Kidney epithelial cell (primary cell): ENCODE results near the gene TBL1XR1. TPM values are rescaled to one million over a fixed set of nuclear protein-coding genes. Genes with fewer than 3 reads are reported as not detected.

Source experiments
- DNase-seq: peaks from one replicate; pipeline ENCODE4 v3.0.0-alpha.2; 2010; ENCODE audit warnings: low read depth
- H3K27me3 ChIP-seq: 2 replicates; pipeline ENCODE4 v1.6.0; 2011; ENCODE audit warnings: low read length; ENCODE audit not compliant: control insufficient read depth, insufficient read depth
- H3K36me3 ChIP-seq: 2 replicates; pipeline ENCODE4 v1.5.1; 2011; ENCODE audit warnings: low read length; ENCODE audit not compliant: control insufficient read depth, insufficient read depth
- H3K4me3 ChIP-seq: 2 replicates; pipeline ENCODE4 v1.5.1; 2011; ENCODE audit warnings: low read depth, mild to moderate bottlenecking, control low read depth, low read length
- total RNA-seq: library from RNA; depleted of rRNA; stranded (reverse); fragments of >200 nt; gene quantifications from 2 replicates; pipeline ENCODE4 v1.2.3, GENCODE V29; 2015
- TF ChIP-seq, protein P1 (sequence below): IDR thresholded peaks from 2 replicates; pipeline ENCODE4 v1.5.1; 2011; ENCODE audit warnings: mild to moderate bottlenecking, moderate library complexity, low read length, control low read depth, inconsistent platforms; ENCODE audit not compliant: insufficient read depth, poor library complexity, severe bottlenecking

The TBL1XR1 gene
- total RNA-seq, 1 donor from 2014 or later, result 81.4 TPM

DNA sequence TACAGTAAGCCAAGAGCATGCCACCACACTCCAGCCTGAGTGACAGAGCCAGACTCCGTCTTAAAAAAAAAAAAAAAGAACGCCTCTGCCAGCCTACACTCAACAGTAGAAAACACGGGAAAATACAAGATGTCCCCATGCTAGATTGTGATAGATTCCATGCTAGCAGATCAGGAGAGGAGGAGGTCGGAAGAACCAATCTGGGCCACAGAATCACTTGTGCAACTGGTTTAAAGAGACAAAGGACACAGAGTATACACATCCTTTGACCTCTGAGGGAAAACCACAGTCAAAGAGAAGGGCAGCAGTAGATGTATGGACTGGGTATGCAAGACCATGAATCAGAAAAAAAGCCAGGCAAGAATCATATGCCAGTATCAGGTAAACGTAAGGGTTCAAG lies 15.9 kb downstream of the TBL1XR1 start:
- TF ChIP-seq, protein P1, sequence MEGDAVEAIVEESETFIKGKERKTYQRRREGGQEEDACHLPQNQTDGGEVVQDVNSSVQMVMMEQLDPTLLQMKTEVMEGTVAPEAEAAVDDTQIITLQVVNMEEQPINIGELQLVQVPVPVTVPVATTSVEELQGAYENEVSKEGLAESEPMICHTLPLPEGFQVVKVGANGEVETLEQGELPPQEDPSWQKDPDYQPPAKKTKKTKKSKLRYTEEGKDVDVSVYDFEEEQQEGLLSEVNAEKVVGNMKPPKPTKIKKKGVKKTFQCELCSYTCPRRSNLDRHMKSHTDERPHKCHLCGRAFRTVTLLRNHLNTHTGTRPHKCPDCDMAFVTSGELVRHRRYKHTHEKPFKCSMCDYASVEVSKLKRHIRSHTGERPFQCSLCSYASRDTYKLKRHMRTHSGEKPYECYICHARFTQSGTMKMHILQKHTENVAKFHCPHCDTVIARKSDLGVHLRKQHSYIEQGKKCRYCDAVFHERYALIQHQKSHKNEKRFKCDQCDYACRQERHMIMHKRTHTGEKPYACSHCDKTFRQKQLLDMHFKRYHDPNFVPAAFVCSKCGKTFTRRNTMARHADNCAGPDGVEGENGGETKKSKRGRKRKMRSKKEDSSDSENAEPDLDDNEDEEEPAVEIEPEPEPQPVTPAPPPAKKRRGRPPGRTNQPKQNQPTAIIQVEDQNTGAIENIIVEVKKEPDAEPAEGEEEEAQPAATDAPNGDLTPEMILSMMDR, result no peak
- H3K36me3 ChIP-seq, result no peaks in the 10 kb centered on the region
- H3K4me3 ChIP-seq, result no peak overlapping the region
- H3K27me3 ChIP-seq, result no peaks in the 10 kb centered on the region
- DNase-seq, result no peak

GRCh38 chr3:177180506-177180905 lies 16.8 kb downstream of the TBL1XR1 start:
- no peaks in the 10 kb centered on the region for H3K36me3 ChIP-seq
- TF ChIP-seq, protein P1, result no peak
- H3K4me3 ChIP-seq, result no peak overlapping the region
- no peak for DNase-seq
- H3K27me3 ChIP-seq, result no peaks in the 10 kb centered on the region

GRCh38 chr3:177179281-177180067 lies 17.8 kb downstream of the TBL1XR1 start:
- Histone ChIP-seq H3K27me3 (no peaks in the 10 kb centered on the region), H3K4me3 (no peak overlapping the region), H3K36me3 (no peaks in the 10 kb centered on the region)
- no peak for DNase-seq
- TF ChIP-seq, protein P1, result no peak

GRCh38 chr3:177177749-177178221 lies 19.5 kb downstream of the TBL1XR1 start:
- no peak for DNase-seq
- TF ChIP-seq, protein P1, result no peak
- no peaks in the 10 kb centered on the region for H3K36me3 ChIP-seq
- H3K27me3 ChIP-seq, result no peaks in the 10 kb centered on the region
- H3K4me3 ChIP-seq, result no peak overlapping the region

DNA sequence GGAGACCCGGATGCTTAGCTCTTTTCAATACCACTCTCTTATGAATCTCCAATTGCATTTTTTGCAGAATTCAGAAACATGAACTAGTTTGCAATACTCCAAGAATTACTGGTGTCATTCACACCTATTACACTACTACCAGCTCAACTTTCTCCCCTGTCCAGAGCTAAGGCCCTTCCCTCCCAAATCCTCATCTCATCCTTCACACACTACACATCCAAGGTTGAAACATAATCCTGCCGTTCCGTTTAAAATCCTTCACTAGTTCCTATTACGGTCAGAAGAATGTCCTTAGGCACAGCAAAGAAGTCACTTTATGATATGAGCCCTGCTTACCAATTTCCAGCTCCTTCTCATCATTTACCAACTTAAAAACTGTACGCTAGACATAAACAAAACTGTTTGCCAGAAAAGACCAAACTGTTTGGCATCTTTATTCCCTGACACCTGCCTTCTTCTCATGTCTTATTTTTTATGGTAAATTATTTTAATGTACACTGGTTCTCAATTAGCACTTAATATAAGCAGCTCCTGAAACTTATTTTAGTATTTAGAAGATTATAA lies 22.6 kb downstream of the TBL1XR1 start:
- H3K4me3 ChIP-seq, result no peak overlapping the region
- TF ChIP-seq, protein P1, result no peak
- DNase-seq, result no peak
- no peaks in the 10 kb centered on the region for H3K27me3 ChIP-seq
- no peaks in the 10 kb centered on the region for H3K36me3 ChIP-seq
